GM06990 (cell line): ENCODE results near the gene MED27.

Experiments
- DNase-seq: peaks from one replicate; pipeline ENCODE4 v3.0.0-alpha.2; 2011; ENCODE audit not compliant: insufficient read length; ENCODE audit errors: extremely low read depth
- H3K27me3 ChIP-seq: replicated peaks from 2 replicates; pipeline ENCODE4 v1.6.0; 2011; ENCODE audit warnings: low read length; ENCODE audit not compliant: control insufficient read depth, insufficient read depth
- H3K36me3 ChIP-seq: 2 replicates; pipeline ENCODE4 v1.5.1; 2011; ENCODE audit warnings: low read length; ENCODE audit not compliant: control insufficient read depth, insufficient read depth
- H3K4me3 ChIP-seq: replicated peaks from 2 replicates; pipeline ENCODE4 v1.5.1; 2011; ENCODE audit warnings: low read depth, mild to moderate bottlenecking, control low read depth, low read length
- CTCF ChIP-seq: IDR thresholded peaks from 2 replicates; pipeline ENCODE4 v1.5.1; 2011; ENCODE audit warnings: low read length, control low read depth, mild to moderate bottlenecking, inconsistent platforms; ENCODE audit not compliant: insufficient read depth, poor library complexity, severe bottlenecking

The MED27 gene

DNA sequence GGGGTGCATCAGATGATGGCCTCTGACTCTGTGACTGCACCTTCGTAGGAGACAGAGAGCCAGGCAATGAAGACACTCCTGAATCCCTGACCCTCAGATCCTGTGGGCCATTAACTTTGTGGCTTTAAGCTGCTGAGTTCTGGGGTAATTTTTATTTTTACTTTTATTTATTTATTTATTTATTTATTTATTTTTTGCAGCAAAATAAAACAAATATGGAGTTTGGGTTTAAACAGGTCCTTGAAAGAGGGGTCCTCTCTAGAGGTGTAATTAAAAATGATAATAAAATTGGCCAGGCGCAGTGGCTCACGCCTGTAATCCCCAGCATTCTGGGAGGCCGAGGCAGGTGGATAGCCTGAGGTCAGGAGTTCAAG, 234.9 kb downstream of the MED27 start:
- TF ChIP-seq CTCF = no peak
- Histone ChIP-seq H3K36me3 (no peaks in the 10 kb centered on the region), H3K4me3 (no peak overlapping the region), H3K27me3 (no peaks in the 10 kb centered on the region; the same call in 1 of the 2 replicates)
- no peak for DNase-seq

GRCh38 chr9:131843989-131844744, 235.5 kb downstream of the MED27 start:
- Histone ChIP-seq H3K36me3 (no peaks in the 10 kb centered on the region), H3K4me3 (no peak overlapping the region), H3K27me3 (no peaks in the 10 kb centered on the region; the same call in 1 of the 2 replicates)
- no peak for TF ChIP-seq CTCF
- no peak for DNase-seq

GRCh38 chr9:131841765-131842318, 237.8 kb downstream of the MED27 start:
- Histone ChIP-seq H3K27me3 (no peaks in the 10 kb centered on the region; the same call in 1 of the 2 replicates), H3K4me3 (no peak overlapping the region), H3K36me3 (no peaks in the 10 kb centered on the region)
- no peak for TF ChIP-seq CTCF
- no peak for DNase-seq

- Histone ChIP-seq H3K36me3 (no peaks in the 10 kb centered on the region), H3K4me3 (no peak overlapping the region), H3K27me3 (no peaks in the 10 kb centered on the region; the same call in 1 of the 2 replicates)
- DNase-seq = no peak
- TF ChIP-seq CTCF = no peak
Observed at GRCh38 chr9:131840751-131841702, 238.6 kb downstream of the MED27 start.

DNA sequence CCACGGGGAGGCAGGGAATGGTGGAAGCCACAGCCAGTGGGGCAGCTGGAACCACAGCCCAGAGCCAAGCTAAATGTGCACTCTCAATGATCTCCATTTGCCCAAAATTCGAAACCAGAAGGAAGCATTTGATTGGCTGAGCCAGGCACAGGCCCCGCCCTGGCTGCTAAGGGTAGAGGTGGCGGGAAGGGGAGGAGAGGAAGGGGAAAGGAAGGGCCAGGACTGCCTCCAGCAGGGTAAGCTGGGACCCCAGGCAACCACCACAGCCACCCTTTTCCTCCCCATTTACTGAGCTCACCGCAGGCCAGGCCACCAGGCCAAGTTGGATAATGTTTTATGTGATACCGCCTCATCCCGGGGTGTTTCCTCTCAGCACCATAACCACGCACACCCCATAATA, 239.4 kb downstream of the MED27 start:
- DNase-seq = no peak
- no peak for TF ChIP-seq CTCF
- Histone ChIP-seq H3K4me3 (no peak overlapping the region), H3K27me3 (no peaks in the 10 kb centered on the region; the same call in 1 of the 2 replicates), H3K36me3 (no peaks in the 10 kb centered on the region)
